Measurements from ENCODE around the gene APOM. TPM values are rescaled to one million over a fixed set of nuclear protein-coding genes. Genes with fewer than 3 reads are reported as not detected.
A peak's percentile ranks its signal among the peaks of the same experiment; 100 is the strongest.

Gene APOM
- total and polyA plus RNA-seq, 4 donors, result 0.40 to 9.5 (median 6.2) TPM

GRCh38 chr6:31619805-31620585 lies 35.7 kb upstream of the APOM start:
- Histone ChIP-seq H3K27me3 (ENCODE audit: control insufficient read depth, insufficient read depth, low read length) (no peaks in the 10 kb centered on the region), H3K36me3 (ENCODE audit: control insufficient read depth, insufficient read depth, low read length) (peaks cover 26% of the 10 kb centered on the region), H3K27ac (ENCODE audit: low read depth, low read length) (peak overlapping the region; percentile 100), H3K4me3 (ENCODE audit: low read depth, low read length) (peak overlapping the region; percentile 99), H3K4me1 (ENCODE audit: control insufficient read depth, insufficient read depth, low read length) (peaks cover 13% of the 10 kb centered on the region), H3K9me3 (ENCODE audit: control insufficient read depth, insufficient read depth, low read length) (no peaks in the 10 kb centered on the region)
- DNase-seq (ENCODE audit: low read depth in 4 of 6, low spot score in 6 of 6), result peak; percentile 96 to 100 (median 97)
- 0% methylated on average over 41 of the region's 50 CpGs for WGBS (ENCODE audit: insufficient coverage)

DNA sequence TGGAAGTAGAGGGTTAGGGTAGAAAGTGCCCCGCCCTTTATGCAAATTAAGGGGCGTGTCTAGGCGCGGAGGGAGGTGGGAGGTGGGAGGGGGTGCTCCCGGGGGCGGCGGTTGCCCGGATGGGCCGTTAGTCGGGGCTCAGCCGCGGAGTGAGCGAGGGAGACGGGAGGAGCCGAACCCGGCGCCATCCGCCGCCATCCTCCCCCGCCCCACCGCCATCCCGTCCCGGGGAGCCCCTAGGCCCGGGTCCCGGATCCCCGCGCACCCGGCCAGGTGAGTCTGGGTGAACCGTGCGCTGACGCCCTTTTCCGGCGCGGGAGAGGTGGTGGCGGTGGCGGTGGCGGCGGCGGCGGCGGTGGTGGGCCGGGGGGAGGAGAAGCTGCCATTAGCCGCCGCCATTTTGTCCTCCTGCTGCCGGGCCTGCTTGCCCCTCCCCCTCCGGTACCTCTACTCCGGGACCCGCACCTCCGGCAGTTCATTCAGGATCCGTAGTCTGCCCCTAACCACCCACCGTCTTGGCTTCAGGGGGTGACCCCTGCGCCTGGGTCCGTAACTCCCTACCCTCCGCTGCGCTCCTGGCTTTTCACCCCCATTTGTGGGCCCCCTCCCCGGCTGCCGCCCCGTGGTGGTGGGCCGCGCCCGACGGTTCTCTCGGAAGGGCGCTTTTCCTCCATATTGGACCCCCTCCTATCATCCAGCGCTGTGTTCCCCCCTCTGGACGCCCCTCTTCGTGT lies 34.9 kb upstream of the APOM start, which contains the start of gene PRRC2A:
TSS of gene PRRC2A (plus strand) at position 130 of the 734 bp plus-strand sequence. CDS start 2,075 bp downstream, outside the sequence.
- DNase-seq (ENCODE audit: low read depth in 4 of 6, low spot score in 6 of 6), result peak in 5 of 6 donors; percentile 22 to 92 (median 62)
- H3K9me3 ChIP-seq (ENCODE audit: control insufficient read depth, insufficient read depth, low read length), result no peaks in the 10 kb centered on the region
- H3K4me3 ChIP-seq (ENCODE audit: low read depth, low read length), result peak within 1 kb of the TSS; percentile 99
- peak within 1 kb of the TSS; percentile 100 for H3K27ac ChIP-seq (ENCODE audit: low read depth, low read length)
- under 1% methylated on average over 53 of the region's 67 CpGs for WGBS (ENCODE audit: insufficient coverage)
- H3K4me1 ChIP-seq (ENCODE audit: control insufficient read depth, insufficient read depth, low read length), result peaks cover 13% of the 10 kb centered on the region
- no peaks in the 10 kb centered on the region for H3K27me3 ChIP-seq (ENCODE audit: control insufficient read depth, insufficient read depth, low read length)
- H3K36me3 ChIP-seq (ENCODE audit: control insufficient read depth, insufficient read depth, low read length), result peaks cover 33% of the 10 kb centered on the region

- no peaks in the 10 kb centered on the region for H3K9me3 ChIP-seq (ENCODE audit: control insufficient read depth, insufficient read depth, low read length)
- peaks cover 40% of the 10 kb centered on the region for H3K36me3 ChIP-seq (ENCODE audit: control insufficient read depth, insufficient read depth, low read length)
- H3K27ac ChIP-seq (ENCODE audit: low read depth, low read length), result peak overlapping the region; percentile 100
- H3K27me3 ChIP-seq (ENCODE audit: control insufficient read depth, insufficient read depth, low read length), result no peaks in the 10 kb centered on the region
- H3K4me3 ChIP-seq (ENCODE audit: low read depth, low read length), result peak overlapping the region; percentile 99
- peaks cover 13% of the 10 kb centered on the region for H3K4me1 ChIP-seq (ENCODE audit: control insufficient read depth, insufficient read depth, low read length)
- peak in 3 of 6 donors; percentile 3 to 19 (median 5) for DNase-seq (ENCODE audit: low read depth in 4 of 6, low spot score in 6 of 6)
- 3% methylated on average over 12 of the region's 15 CpGs for WGBS (ENCODE audit: insufficient coverage)
Observed at GRCh38 chr6:31621320-31621939, 34.3 kb upstream of the APOM start.

GRCh38 chr6:31621991-31622390 lies 33.7 kb upstream of the APOM start:
- DNase-seq (ENCODE audit: low read depth in 4 of 6, low spot score in 6 of 6), result no peak
- 29% methylated on average over 1 of the region's 4 CpGs for WGBS (ENCODE audit: insufficient coverage)
- no peaks in the 10 kb centered on the region for H3K27me3 ChIP-seq (ENCODE audit: control insufficient read depth, insufficient read depth, low read length)
- H3K36me3 ChIP-seq (ENCODE audit: control insufficient read depth, insufficient read depth, low read length), result peaks cover 46% of the 10 kb centered on the region
- H3K4me1 ChIP-seq (ENCODE audit: control insufficient read depth, insufficient read depth, low read length), result peaks cover 13% of the 10 kb centered on the region
- H3K4me3 ChIP-seq (ENCODE audit: low read depth, low read length), result peak overlapping the region; percentile 99
- H3K9me3 ChIP-seq (ENCODE audit: control insufficient read depth, insufficient read depth, low read length), result no peaks in the 10 kb centered on the region
- peak overlapping the region; percentile 100 for H3K27ac ChIP-seq (ENCODE audit: low read depth, low read length)

DNA sequence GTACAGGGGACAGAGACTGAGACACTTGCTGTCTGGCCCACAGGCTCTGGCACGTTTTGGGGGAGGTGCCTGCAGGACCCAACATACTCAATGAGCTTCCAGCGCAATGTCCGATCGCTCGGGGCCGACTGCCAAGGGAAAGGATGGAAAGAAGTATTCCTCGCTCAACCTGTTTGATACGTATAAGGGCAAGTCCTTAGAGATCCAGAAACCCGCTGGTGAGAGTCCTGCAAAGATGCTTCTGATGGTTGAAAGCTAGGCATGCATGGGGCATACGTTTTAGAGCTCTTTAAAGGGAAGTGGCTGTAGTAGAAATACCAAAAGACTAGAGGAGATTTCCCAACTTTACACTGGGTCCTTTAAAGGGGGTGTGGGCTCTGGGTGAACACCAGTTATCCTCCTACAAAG lies 33.0 kb upstream of the APOM start:
- Histone ChIP-seq H3K4me3 (ENCODE audit: low read depth, low read length) (peak overlapping the region; percentile 99), H3K36me3 (ENCODE audit: control insufficient read depth, insufficient read depth, low read length) (peaks cover 53% of the 10 kb centered on the region), H3K27ac (ENCODE audit: low read depth, low read length) (no peak overlapping the region), H3K27me3 (ENCODE audit: control insufficient read depth, insufficient read depth, low read length) (no peaks in the 10 kb centered on the region), H3K4me1 (ENCODE audit: control insufficient read depth, insufficient read depth, low read length) (peaks cover 13% of the 10 kb centered on the region), H3K9me3 (ENCODE audit: control insufficient read depth, insufficient read depth, low read length) (no peaks in the 10 kb centered on the region)
- no peak for DNase-seq (ENCODE audit: low read depth in 4 of 6, low spot score in 6 of 6)
- WGBS (ENCODE audit: insufficient coverage), result 60% methylated on average over 4 of the region's 10 CpGs

GRCh38 chr6:31624070-31624469 lies 31.6 kb upstream of the APOM start:
- Histone ChIP-seq H3K36me3 (ENCODE audit: control insufficient read depth, insufficient read depth, low read length) (peaks cover 66% of the 10 kb centered on the region), H3K27ac (ENCODE audit: low read depth, low read length) (no peak overlapping the region), H3K27me3 (ENCODE audit: control insufficient read depth, insufficient read depth, low read length) (no peaks in the 10 kb centered on the region), H3K4me1 (ENCODE audit: control insufficient read depth, insufficient read depth, low read length) (peaks cover 13% of the 10 kb centered on the region), H3K4me3 (ENCODE audit: low read depth, low read length) (no peak overlapping the region), H3K9me3 (ENCODE audit: control insufficient read depth, insufficient read depth, low read length) (no peaks in the 10 kb centered on the region)
- no CpG with 5 or more reads among the region's 10 CpGs for WGBS (ENCODE audit: insufficient coverage)
- DNase-seq (ENCODE audit: low read depth in 4 of 6, low spot score in 6 of 6), result no peak

- H3K4me3 ChIP-seq (ENCODE audit: low read depth, low read length), result no peak overlapping the region
- 84% methylated on average over 4 of the region's 10 CpGs for WGBS (ENCODE audit: insufficient coverage)
- DNase-seq (ENCODE audit: low read depth in 4 of 6, low spot score in 6 of 6), result no peak
- no peaks in the 10 kb centered on the region for H3K9me3 ChIP-seq (ENCODE audit: control insufficient read depth, insufficient read depth, low read length)
- H3K4me1 ChIP-seq (ENCODE audit: control insufficient read depth, insufficient read depth, low read length), result peaks cover 6% of the 10 kb centered on the region
- H3K36me3 ChIP-seq (ENCODE audit: control insufficient read depth, insufficient read depth, low read length), result peaks cover 95% of the 10 kb centered on the region
- H3K27me3 ChIP-seq (ENCODE audit: control insufficient read depth, insufficient read depth, low read length), result no peaks in the 10 kb centered on the region
- H3K27ac ChIP-seq (ENCODE audit: low read depth, low read length), result no peak overlapping the region
Observed at GRCh38 chr6:31626952-31627351, 28.7 kb upstream of the APOM start.

GRCh38 chr6:31627690-31628287 lies 27.9 kb upstream of the APOM start:
- no peak overlapping the region for H3K4me3 ChIP-seq (ENCODE audit: low read depth, low read length)
- WGBS (ENCODE audit: insufficient coverage), result 96% methylated on average over 18 of the region's 19 CpGs
- DNase-seq (ENCODE audit: low read depth in 4 of 6, low spot score in 6 of 6), result no peak
- H3K36me3 ChIP-seq (ENCODE audit: control insufficient read depth, insufficient read depth, low read length), result peaks cover 99% of the 10 kb centered on the region
- H3K9me3 ChIP-seq (ENCODE audit: control insufficient read depth, insufficient read depth, low read length), result no peaks in the 10 kb centered on the region
- H3K27me3 ChIP-seq (ENCODE audit: control insufficient read depth, insufficient read depth, low read length), result no peaks in the 10 kb centered on the region
- no peaks in the 10 kb centered on the region for H3K4me1 ChIP-seq (ENCODE audit: control insufficient read depth, insufficient read depth, low read length)
- H3K27ac ChIP-seq (ENCODE audit: low read depth, low read length), result no peak overlapping the region

- WGBS (ENCODE audit: insufficient coverage), result 91% methylated on average over 6 of the region's 7 CpGs
- H3K27me3 ChIP-seq (ENCODE audit: control insufficient read depth, insufficient read depth, low read length), result no peaks in the 10 kb centered on the region
- H3K36me3 ChIP-seq (ENCODE audit: control insufficient read depth, insufficient read depth, low read length), result peaks cover 100% of the 10 kb centered on the region
- H3K9me3 ChIP-seq (ENCODE audit: control insufficient read depth, insufficient read depth, low read length), result no peaks in the 10 kb centered on the region
- DNase-seq (ENCODE audit: low read depth in 4 of 6, low spot score in 6 of 6), result no peak
- H3K27ac ChIP-seq (ENCODE audit: low read depth, low read length), result no peak overlapping the region
- no peak overlapping the region for H3K4me3 ChIP-seq (ENCODE audit: low read depth, low read length)
- no peaks in the 10 kb centered on the region for H3K4me1 ChIP-seq (ENCODE audit: control insufficient read depth, insufficient read depth, low read length)
Observed at GRCh38 chr6:31629014-31629413, 26.7 kb upstream of the APOM start.

Measured in spinal cord (tissue), 10 donors.